Left cardiac atrium (tissue), 2 donors: ENCODE data around the gene LRRC25. TPM values are rescaled to one million over a fixed set of nuclear protein-coding genes. Genes with fewer than 3 reads are reported as not detected.

Experiments
- microRNA-seq, 2 donors: library from miRNA; unstranded; fragments of <30 nt; microRNA quantifications; one replicate each; pipeline ENCODE4 v1.2.0, GENCODE V29; 2020
- total RNA-seq, 2 donors: library from RNA; stranded (reverse); fragmentation: NEBNext Ultra II Directional; extraction: Animal tissue kit (Norgen Biotek cat#: 25700); gene quantifications; one replicate each; pipeline ENCODE4 v1.2.1, GENCODE V29; 2021
- donor health status: DM: no; HTN: yes; CAD: no; lungs with severe emphysema.
- donor health status: DM: yes; HTN: yes; CAD: no.

The LRRC25 gene
- total RNA-seq, 2 donors from 2014 or later: 4.9 to 8.7 TPM

Small RNA genes lying within 50 kb of the gene (microRNA-seq; reads per million reads assigned to microRNA genes)
- 0 reads per million in 2 donors for gene MIR3189

Other genes starting within 250 kb of the LRRC25 start
- 10 to 100 TPM; 22.1 to 24.5 TPM for gene PIK3R2, start 244.5 kb downstream of the LRRC25 start, total RNA-seq
- 10 to 100 TPM; 43.7 to 68.9 TPM for gene IFI30, start 223.8 kb downstream of the LRRC25 start, total RNA-seq
- 10 to 100 TPM in 1 of 2 donors, 1 to 10 TPM in 1; 8.7 to 13.4 TPM for gene MPV17L2, start 204.4 kb downstream of the LRRC25 start, total RNA-seq
- 10 to 100 TPM; 23.8 to 29.2 TPM for gene RAB3A, start 193.6 kb downstream of the LRRC25 start, total RNA-seq
- under 1 TPM in 1 of 2 donors, not detected in 1; 0.55 TPM for gene PDE4C, start 171.2 kb downstream of the LRRC25 start, total RNA-seq
- gene IQCN, start 123.2 kb downstream of the LRRC25 start, total RNA-seq: 1 to 10 TPM in 1 of 2 donors, under 1 TPM in 1; 0.91 to 1.3 TPM
- gene JUND, start 116.0 kb downstream of the LRRC25 start, total RNA-seq: 100 to 1,000 TPM; 122 to 169 TPM
- 10 to 100 TPM; 68.9 to 79.0 TPM for gene LSM4, start 74.5 kb downstream of the LRRC25 start, total RNA-seq
- 10 to 100 TPM; 27.5 to 34.7 TPM for gene PGPEP1, start 57.0 kb downstream of the LRRC25 start, total RNA-seq
- gene GDF15, start 11.5 kb downstream of the LRRC25 start, total RNA-seq: 1 to 10 TPM in 1 of 2 donors, under 1 TPM in 1; 0.50 to 1.5 TPM
- gene SSBP4, start 21.8 kb upstream of the LRRC25 start, total RNA-seq: 10 to 100 TPM; 37.4 to 49.3 TPM
- gene ISYNA1, start 40.5 kb upstream of the LRRC25 start, total RNA-seq: 10 to 100 TPM; 29.2 to 44.6 TPM
- gene ELL, start 124.4 kb upstream of the LRRC25 start, total RNA-seq: 10 to 100 TPM; 10.8 to 18.7 TPM
- 100 to 1,000 TPM; 169 to 174 TPM for gene FKBP8, start 146.0 kb upstream of the LRRC25 start, total RNA-seq
- gene KXD1, start 160.2 kb upstream of the LRRC25 start, total RNA-seq: 10 to 100 TPM; 53.0 to 53.4 TPM
- 100 to 1,000 TPM; 696 to 720 TPM for gene UBA52, start 174.2 kb upstream of the LRRC25 start, total RNA-seq
- gene REX1BD, start 191.2 kb upstream of the LRRC25 start, total RNA-seq: 10 to 100 TPM; 65.3 to 76.0 TPM
- gene CRLF1, start 209.2 kb upstream of the LRRC25 start, total RNA-seq: 10 to 100 TPM; 26.8 to 66.7 TPM
- 1 to 10 TPM; 1.9 to 3.3 TPM for gene TMEM59L, start 215.2 kb upstream of the LRRC25 start, total RNA-seq
- gene KLHL26, start 239.4 kb upstream of the LRRC25 start, total RNA-seq: 10 to 100 TPM in 1 of 2 donors, 1 to 10 TPM in 1; 7.8 to 10.2 TPM